Esophagus muscularis mucosa (tissue), 3 donors: ENCODE results near the gene CHCHD6.

Experiments
- CTCF ChIP-seq, 3 experiments: fragments of 200-600 bp in 2 of 3; fragments of 450-650 bp in 1 of 3; sonication (generic) in 2 of 3; IDR thresholded peaks; one replicate each; pipeline ENCODE4 v1.5.1; 2017 to 2019; ENCODE audit warnings: antibody characterized with exemption in 3 of 3, mild to moderate bottlenecking in 2 of 3, moderate library complexity in 1 of 3
- POLR2A ChIP-seq: fragments of 450-650 bp; IDR thresholded peaks from one replicate; pipeline ENCODE4 v1.6.1; 2017; ENCODE audit warnings: antibody characterized with exemption, moderate library complexity, mild to moderate bottlenecking, low read depth
- POLR2AphosphoS5 ChIP-seq, 2 donors: sonication (generic); formaldehyde crosslinking; IDR thresholded peaks; one replicate each; pipeline ENCODE4 v1.6.1; 2017; ENCODE audit warnings: antibody characterized with exemption in 2 of 2

DNA sequence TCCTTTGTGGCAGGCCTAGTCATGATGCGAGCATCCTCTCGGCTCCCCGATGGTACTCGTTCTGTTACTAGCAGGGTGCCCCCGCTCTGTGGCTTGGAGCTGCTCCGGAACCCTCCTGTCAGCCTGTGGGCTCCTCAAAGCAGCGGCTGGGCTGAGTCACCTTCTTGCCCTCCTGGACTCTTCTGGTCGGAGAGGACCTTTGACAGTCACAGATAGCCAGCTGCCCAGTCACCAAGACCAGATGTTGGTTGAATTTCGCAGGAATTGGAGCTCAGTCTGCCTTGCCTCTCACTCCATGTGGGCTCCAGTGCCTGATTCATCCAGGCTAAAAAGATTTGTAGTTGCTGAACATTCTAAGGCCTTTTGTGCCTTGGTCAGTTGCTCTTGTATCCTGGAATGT, 94.5 kb downstream of the CHCHD6 start:
- TF ChIP-seq CTCF (IDR thresholded peaks at IDR 0.05) (no peak), POLR2A (no peak), POLR2AphosphoS5 (IDR thresholded peaks at IDR 0.05) (no peak)
